H1 (cell line): Measurements from ENCODE around the gene ZNF385D.

Experiments
- CHD2 ChIP-seq: IDR thresholded peaks from 2 replicates; pipeline ENCODE4 v1.6.1; 2012; ENCODE audit warnings: low read length, improper control_type of control experiment
- EZH2 ChIP-seq: fragments of 200-600 bp; sonication (generic); IDR thresholded peaks from 2 replicates; pipeline ENCODE4 v1.7.1; 2012; ENCODE audit warnings: low read depth, mild to moderate bottlenecking, moderate library complexity, low read length, inconsistent platforms; ENCODE audit not compliant: severe bottlenecking
- USF2 ChIP-seq: IDR thresholded peaks from 2 replicates; pipeline ENCODE4 v1.6.1; 2011; ENCODE audit warnings: low read length, improper control_type of control experiment
- YY1 ChIP-seq: IDR thresholded peaks from 2 replicates; pipeline ENCODE4 v1.6.1; 2011; ENCODE audit warnings: low read depth, mild to moderate bottlenecking, low read length
- TF ChIP-seq, protein P1 (sequence below), 3 experiments: IDR thresholded peaks; 1 replicate in 2 of 3; 2 replicates in 1 of 3; pipeline versions ENCODE4 v1.5.1 to v1.6.1; 2011; ENCODE audit warnings: low read length in 3 of 3, mild to moderate bottlenecking in 3 of 3, inconsistent platforms in 2 of 3, low read depth in 1 of 3, moderate library complexity in 1 of 3; ENCODE audit not compliant: insufficient read depth in 1 of 3; ENCODE audit errors: control extremely low read depth in 1 of 3
- TF ChIP-seq, protein P2 (sequence below): IDR thresholded peaks from 2 replicates; pipeline ENCODE4 v1.6.1; 2011; ENCODE audit warnings: low read depth, mild to moderate bottlenecking, low read length; ENCODE audit not compliant: insufficient read depth

DNA sequence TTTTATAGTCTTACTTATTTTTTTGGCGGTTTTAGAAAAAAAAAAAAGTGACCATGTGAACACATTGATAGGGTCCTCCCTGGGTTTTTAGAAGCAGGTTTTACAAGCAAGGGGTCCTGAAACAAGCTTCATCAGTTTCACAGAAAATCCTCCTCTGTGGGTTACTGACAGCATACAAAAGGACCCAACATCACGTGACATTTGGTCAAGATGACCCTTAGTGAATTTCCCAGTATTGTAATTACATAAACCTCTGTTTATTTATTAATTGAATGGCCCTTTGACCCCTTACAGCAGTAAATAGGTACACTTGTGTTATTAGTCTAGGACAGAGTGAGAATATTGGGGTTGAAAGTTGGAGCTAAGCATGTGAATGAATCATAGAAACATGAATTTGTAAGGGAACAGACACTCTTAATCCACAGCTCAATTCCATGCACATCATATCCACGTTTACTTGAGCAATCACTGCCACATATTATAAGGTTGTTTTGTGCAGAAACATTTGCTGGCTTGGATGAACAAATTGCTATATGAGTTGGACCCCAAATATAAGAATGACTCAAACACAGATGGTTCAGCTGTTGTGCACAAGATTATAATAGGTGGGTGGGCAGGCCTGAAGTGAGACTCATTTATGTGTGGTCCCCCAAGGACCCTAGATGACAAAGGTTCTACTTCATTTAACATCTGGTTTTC lies 137.5 kb downstream of the ZNF385D start:
- TF ChIP-seq CHD2 (no peak), USF2 (no peak), EZH2 (no peak), YY1 (no peak)
- TF ChIP-seq, protein P1, sequence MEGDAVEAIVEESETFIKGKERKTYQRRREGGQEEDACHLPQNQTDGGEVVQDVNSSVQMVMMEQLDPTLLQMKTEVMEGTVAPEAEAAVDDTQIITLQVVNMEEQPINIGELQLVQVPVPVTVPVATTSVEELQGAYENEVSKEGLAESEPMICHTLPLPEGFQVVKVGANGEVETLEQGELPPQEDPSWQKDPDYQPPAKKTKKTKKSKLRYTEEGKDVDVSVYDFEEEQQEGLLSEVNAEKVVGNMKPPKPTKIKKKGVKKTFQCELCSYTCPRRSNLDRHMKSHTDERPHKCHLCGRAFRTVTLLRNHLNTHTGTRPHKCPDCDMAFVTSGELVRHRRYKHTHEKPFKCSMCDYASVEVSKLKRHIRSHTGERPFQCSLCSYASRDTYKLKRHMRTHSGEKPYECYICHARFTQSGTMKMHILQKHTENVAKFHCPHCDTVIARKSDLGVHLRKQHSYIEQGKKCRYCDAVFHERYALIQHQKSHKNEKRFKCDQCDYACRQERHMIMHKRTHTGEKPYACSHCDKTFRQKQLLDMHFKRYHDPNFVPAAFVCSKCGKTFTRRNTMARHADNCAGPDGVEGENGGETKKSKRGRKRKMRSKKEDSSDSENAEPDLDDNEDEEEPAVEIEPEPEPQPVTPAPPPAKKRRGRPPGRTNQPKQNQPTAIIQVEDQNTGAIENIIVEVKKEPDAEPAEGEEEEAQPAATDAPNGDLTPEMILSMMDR (IDR thresholded peaks at IDR 0.05; ENCODE audit: control extremely low read depth in 1 of 3, insufficient read depth in 1 of 3, low read depth in 1 of 3, low read length in 3 of 3), result no peak
- TF ChIP-seq, protein P2, sequence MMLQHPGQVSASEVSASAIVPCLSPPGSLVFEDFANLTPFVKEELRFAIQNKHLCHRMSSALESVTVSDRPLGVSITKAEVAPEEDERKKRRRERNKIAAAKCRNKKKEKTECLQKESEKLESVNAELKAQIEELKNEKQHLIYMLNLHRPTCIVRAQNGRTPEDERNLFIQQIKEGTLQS, result no peak
